Measurements from ENCODE around the gene FOXM1.
"Not testable (repeated sequence)": the region's sequence is repeated elsewhere in the genome, so short reads cannot be mapped to it uniquely, and the experiment has no call there.

Gene FOXM1

DNA sequence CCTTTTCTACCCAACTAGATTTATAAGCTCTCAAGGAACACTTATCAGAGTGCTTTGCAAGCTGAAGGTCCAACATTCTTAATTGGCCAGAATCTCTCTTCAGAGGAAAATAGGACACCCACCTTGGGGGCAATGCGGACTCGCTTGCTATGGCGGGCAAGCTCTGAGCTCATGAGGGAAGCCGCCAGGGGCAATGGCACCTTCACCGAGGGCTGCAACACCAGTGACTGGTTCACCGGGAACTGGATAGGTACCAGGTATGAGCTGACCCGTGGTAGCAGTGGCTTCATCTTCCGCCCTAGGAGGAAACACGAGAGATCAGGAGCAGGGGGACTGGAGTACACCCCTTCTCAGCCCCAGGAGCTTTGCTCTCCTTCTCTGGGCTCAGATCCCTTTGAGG is 12.8 kb downstream of the FOXM1 start:
- no peak overlapping the region for H3K9ac ChIP-seq (ENCODE audit: low read length)
- no peak overlapping the region for H3K4me3 ChIP-seq (ENCODE audit: low read length)
- no peaks in the 10 kb centered on the region for H3F3A ChIP-seq (ENCODE audit: insufficient read depth, low read length)
- no peaks in the 10 kb centered on the region for H3K79me2 ChIP-seq (ENCODE audit: low read length)
- no peak overlapping the region for H3K4me2 ChIP-seq (ENCODE audit: low read depth, low read length)
- no peak overlapping the region for H2AFZ ChIP-seq (ENCODE audit: low read length)
- H4K20me1 ChIP-seq (ENCODE audit: insufficient read depth, low read length) = no peaks in the 10 kb centered on the region
- H3K9me2 ChIP-seq (replicated peaks; ENCODE audit: insufficient read depth, low read length) = no peaks in the 10 kb centered on the region
- H3K36me3 ChIP-seq (replicated peaks; ENCODE audit: insufficient read depth, low read length) = no peaks in the 10 kb centered on the region; the same call in none of the 2 replicates
- H3K9me3 ChIP-seq (replicated peaks; ENCODE audit: insufficient read depth, low read length) = no peaks in the 10 kb centered on the region
- H3K4me1 ChIP-seq (ENCODE audit: low read length) = no peaks in the 10 kb centered on the region
- no peak overlapping the region for H3K27ac ChIP-seq (ENCODE audit: low read length)
- H3K27me3 ChIP-seq (replicated peaks; ENCODE audit: insufficient read depth, low read length) = no peaks in the 10 kb centered on the region
- TF ChIP-seq EZH2 (optimal IDR thresholded peaks at IDR 0.05; ENCODE audit: low read depth, low read length) (no peak), EZH2phosphoT487 (IDR thresholded peaks at IDR 0.05; ENCODE audit: low read length) (no peak)
- TF ChIP-seq, protein P1, sequence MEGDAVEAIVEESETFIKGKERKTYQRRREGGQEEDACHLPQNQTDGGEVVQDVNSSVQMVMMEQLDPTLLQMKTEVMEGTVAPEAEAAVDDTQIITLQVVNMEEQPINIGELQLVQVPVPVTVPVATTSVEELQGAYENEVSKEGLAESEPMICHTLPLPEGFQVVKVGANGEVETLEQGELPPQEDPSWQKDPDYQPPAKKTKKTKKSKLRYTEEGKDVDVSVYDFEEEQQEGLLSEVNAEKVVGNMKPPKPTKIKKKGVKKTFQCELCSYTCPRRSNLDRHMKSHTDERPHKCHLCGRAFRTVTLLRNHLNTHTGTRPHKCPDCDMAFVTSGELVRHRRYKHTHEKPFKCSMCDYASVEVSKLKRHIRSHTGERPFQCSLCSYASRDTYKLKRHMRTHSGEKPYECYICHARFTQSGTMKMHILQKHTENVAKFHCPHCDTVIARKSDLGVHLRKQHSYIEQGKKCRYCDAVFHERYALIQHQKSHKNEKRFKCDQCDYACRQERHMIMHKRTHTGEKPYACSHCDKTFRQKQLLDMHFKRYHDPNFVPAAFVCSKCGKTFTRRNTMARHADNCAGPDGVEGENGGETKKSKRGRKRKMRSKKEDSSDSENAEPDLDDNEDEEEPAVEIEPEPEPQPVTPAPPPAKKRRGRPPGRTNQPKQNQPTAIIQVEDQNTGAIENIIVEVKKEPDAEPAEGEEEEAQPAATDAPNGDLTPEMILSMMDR (IDR thresholded peaks at IDR 0.05; ENCODE audit: low read length) = no peak
- DNase-seq = no peak

DNA sequence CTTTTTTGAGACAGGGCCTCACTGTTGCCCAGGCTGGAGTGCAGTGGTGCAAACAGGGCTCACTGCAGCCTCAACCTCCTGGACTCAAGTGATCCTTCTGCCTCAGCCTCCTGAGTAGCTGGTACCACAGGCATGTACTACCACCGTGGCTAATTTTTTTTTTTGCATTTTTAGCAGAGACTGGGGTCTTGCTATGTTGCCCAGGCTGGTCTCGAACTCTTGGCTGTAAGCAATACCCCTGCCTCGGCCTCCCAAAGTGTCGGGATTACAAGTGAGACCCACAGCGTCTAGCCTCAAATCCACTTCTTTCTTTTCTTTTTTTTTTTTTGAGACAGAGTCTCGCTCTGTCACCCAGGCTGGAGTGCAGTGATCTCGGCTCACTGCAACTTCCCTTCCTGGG is 13.6 kb downstream of the FOXM1 start:
- not testable (repeated sequence) for H4K20me1 ChIP-seq (ENCODE audit: insufficient read depth, low read length); H3K4me1 ChIP-seq (ENCODE audit: low read length); H3F3A ChIP-seq (ENCODE audit: insufficient read depth, low read length); H2AFZ ChIP-seq (ENCODE audit: low read length); H3K4me3 ChIP-seq (ENCODE audit: low read length); DNase-seq; H3K9me2 ChIP-seq (replicated peaks; ENCODE audit: insufficient read depth, low read length); H3K9ac ChIP-seq (ENCODE audit: low read length); H3K79me2 ChIP-seq (ENCODE audit: low read length); H3K9me3 ChIP-seq (replicated peaks; ENCODE audit: insufficient read depth, low read length); H3K27ac ChIP-seq (ENCODE audit: low read length); H3K27me3 ChIP-seq (replicated peaks; ENCODE audit: insufficient read depth, low read length); H3K36me3 ChIP-seq (replicated peaks; ENCODE audit: insufficient read depth, low read length); H3K4me2 ChIP-seq (ENCODE audit: low read depth, low read length)

DNA sequence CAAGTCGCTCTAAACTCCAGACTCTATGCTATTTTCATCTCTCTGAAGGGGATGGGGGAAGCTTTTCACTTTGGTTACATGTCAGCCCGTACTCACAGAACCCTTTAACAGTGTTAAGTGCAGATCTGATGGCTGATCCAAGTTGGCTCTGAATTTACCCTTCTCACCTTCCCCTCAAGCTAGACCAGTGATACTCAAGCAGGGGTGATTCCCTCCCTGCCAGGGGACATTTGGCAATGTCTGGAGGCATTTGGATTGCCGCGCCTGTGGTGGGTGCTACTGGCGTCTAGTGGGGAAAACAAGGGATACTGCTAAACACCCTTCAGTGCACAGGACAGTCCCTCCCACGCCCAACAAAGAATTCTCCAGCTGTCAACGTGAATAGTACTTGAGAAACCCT is 14.1 kb downstream of the FOXM1 start:
- H3K79me2 ChIP-seq (ENCODE audit: low read length) = no peaks in the 10 kb centered on the region
- H4K20me1 ChIP-seq (ENCODE audit: insufficient read depth, low read length) = no peaks in the 10 kb centered on the region
- no peaks in the 10 kb centered on the region for H3K9me3 ChIP-seq (replicated peaks; ENCODE audit: insufficient read depth, low read length)
- no peak overlapping the region for H3K9ac ChIP-seq (ENCODE audit: low read length)
- H3K4me1 ChIP-seq (ENCODE audit: low read length) = no peaks in the 10 kb centered on the region
- H2AFZ ChIP-seq (ENCODE audit: low read length) = no peak overlapping the region
- TF ChIP-seq EZH2 (optimal IDR thresholded peaks at IDR 0.05; ENCODE audit: low read depth, low read length) = no peak
- TF ChIP-seq, protein P1 (IDR thresholded peaks at IDR 0.05; ENCODE audit: low read length) = no peak
- TF ChIP-seq EZH2phosphoT487 (IDR thresholded peaks at IDR 0.05; ENCODE audit: low read length) = no peak
- no peak for DNase-seq
- H3K27ac ChIP-seq (ENCODE audit: low read length) = no peak overlapping the region
- H3K36me3 ChIP-seq (replicated peaks; ENCODE audit: insufficient read depth, low read length) = no peaks in the 10 kb centered on the region; the same call in 1 of the 2 replicates
- 0 out of 2 replicates have a peak, but pooled peaks cover under 1% of the 10 kb centered on the region for H3F3A ChIP-seq (ENCODE audit: insufficient read depth, low read length)
- no peak overlapping the region for H3K4me3 ChIP-seq (ENCODE audit: low read length)
- H3K9me2 ChIP-seq (replicated peaks; ENCODE audit: insufficient read depth, low read length) = no peaks in the 10 kb centered on the region
- no peak overlapping the region for H3K4me2 ChIP-seq (ENCODE audit: low read depth, low read length)
- no peaks in the 10 kb centered on the region for H3K27me3 ChIP-seq (replicated peaks; ENCODE audit: insufficient read depth, low read length)

DNA sequence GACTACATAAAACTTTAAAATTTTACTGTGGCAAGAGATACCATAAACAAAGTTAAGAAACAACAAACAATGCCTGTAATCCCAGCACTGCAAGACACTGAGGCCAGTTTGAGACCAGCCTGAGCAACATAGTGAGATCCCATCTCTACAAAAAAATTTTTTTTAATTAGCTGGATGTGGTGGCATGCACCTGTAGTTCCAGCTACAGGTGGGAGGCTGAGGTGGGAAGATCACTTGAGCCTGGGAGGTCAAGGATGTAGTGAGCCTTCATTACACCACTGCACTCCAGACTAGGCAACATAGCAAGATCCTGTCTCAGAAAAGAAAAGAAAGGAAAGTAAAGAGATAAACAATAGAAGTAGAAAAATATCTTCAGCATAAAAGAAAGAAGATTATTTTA is 16.8 kb downstream of the FOXM1 start:
- Histone ChIP-seq H3K4me1 (ENCODE audit: low read length) (no peaks in the 10 kb centered on the region), H3K36me3 (replicated peaks; ENCODE audit: insufficient read depth, low read length) (no peaks in the 10 kb centered on the region), H3K9ac (ENCODE audit: low read length) (no peak overlapping the region), H3K79me2 (ENCODE audit: low read length) (no peaks in the 10 kb centered on the region), H4K20me1 (ENCODE audit: insufficient read depth, low read length) (no peaks in the 10 kb centered on the region), H3K9me2 (replicated peaks; ENCODE audit: insufficient read depth, low read length) (no peaks in the 10 kb centered on the region), H3F3A (ENCODE audit: insufficient read depth, low read length) (peaks cover 3% of the 10 kb centered on the region; the same call in 1 of the 2 replicates), H3K27me3 (replicated peaks; ENCODE audit: insufficient read depth, low read length) (no peaks in the 10 kb centered on the region), H3K4me3 (ENCODE audit: low read length) (no peak overlapping the region), H3K9me3 (replicated peaks; ENCODE audit: insufficient read depth, low read length) (no peaks in the 10 kb centered on the region), H3K27ac (ENCODE audit: low read length) (no peak overlapping the region), H2AFZ (ENCODE audit: low read length) (no peak overlapping the region), H3K4me2 (ENCODE audit: low read depth, low read length) (no peak overlapping the region)
- TF ChIP-seq, protein P1 (IDR thresholded peaks at IDR 0.05; ENCODE audit: low read length) = no peak
- no peak for TF ChIP-seq EZH2 (optimal IDR thresholded peaks at IDR 0.05; ENCODE audit: low read depth, low read length)
- TF ChIP-seq EZH2phosphoT487 (IDR thresholded peaks at IDR 0.05; ENCODE audit: low read length) = no peak
- no peak for DNase-seq

Measured in MM.1S (cell line).